LNCAP (cell line): Measurements from ENCODE around the gene PAN2.

ENCODE experiments used
- TF ChIP-seq, protein P1 (sequence below): fragments of 450-650 bp; IDR thresholded peaks from 2 replicates; pipeline ENCODE4 v1.5.1; 2017; ENCODE audit warnings: mild to moderate bottlenecking

Gene PAN2

DNA sequence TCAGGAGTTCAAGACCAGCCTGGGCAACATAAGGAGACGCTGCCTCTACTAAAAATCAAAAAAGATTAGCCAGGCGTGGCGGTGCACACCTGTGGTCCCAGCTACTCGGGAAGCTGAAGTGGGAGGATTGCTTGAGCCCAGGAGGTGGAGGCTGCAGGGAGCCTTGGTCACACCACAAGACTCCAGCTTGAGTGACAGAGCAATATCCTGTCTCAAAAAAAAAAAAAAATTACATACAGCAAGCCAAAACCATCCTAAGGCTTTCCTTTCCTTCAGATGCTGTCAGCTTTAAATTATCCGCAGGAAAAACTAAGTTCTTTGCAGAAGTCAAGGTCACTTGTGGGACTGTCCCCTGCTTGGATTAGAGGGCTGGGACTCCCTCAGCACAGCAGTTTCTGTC is 35.0 kb downstream of the PAN2 start:
- TF ChIP-seq, protein P1, sequence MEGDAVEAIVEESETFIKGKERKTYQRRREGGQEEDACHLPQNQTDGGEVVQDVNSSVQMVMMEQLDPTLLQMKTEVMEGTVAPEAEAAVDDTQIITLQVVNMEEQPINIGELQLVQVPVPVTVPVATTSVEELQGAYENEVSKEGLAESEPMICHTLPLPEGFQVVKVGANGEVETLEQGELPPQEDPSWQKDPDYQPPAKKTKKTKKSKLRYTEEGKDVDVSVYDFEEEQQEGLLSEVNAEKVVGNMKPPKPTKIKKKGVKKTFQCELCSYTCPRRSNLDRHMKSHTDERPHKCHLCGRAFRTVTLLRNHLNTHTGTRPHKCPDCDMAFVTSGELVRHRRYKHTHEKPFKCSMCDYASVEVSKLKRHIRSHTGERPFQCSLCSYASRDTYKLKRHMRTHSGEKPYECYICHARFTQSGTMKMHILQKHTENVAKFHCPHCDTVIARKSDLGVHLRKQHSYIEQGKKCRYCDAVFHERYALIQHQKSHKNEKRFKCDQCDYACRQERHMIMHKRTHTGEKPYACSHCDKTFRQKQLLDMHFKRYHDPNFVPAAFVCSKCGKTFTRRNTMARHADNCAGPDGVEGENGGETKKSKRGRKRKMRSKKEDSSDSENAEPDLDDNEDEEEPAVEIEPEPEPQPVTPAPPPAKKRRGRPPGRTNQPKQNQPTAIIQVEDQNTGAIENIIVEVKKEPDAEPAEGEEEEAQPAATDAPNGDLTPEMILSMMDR, result no peak

DNA sequence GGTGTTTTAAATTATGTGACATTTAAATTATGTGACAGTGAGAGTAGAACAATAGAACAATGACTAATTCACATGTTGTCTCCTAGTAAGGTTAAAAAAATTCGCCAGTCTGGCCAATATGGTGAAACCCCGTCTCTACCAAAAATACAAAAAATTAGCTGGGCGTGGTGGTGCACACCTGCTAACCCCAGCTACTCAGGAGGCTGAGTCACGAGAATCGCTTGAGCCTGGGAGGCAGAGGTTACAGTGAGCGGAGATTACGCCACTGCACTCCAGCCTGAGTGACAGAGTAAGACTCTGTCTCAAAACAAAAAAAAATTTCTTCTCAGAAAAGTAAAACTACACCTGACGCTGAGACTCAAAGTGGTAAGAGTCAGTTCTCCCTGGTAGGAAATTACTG is 36.4 kb downstream of the PAN2 start:
- TF ChIP-seq, protein P1, result no peak

DNA sequence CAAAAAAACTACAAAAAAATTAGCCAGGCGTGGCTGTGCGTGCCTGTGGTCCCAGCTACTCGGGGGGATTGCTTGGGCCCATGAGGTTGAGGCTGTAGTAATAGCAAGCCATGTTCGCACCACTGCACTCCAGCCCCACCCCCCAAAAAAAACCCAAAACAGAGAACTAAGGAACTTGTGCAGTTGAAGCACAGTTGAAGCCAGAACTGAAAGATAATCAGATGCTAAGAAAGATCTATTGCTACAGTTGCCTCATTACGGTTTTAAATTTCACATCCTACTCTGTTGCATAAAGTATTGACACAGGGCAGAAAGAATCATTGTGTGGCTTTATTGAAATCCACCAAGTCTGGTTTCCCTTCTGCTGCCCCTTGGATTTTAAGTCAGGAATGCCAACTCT is 37.5 kb downstream of the PAN2 start:
- TF ChIP-seq, protein P1, result no peak

DNA sequence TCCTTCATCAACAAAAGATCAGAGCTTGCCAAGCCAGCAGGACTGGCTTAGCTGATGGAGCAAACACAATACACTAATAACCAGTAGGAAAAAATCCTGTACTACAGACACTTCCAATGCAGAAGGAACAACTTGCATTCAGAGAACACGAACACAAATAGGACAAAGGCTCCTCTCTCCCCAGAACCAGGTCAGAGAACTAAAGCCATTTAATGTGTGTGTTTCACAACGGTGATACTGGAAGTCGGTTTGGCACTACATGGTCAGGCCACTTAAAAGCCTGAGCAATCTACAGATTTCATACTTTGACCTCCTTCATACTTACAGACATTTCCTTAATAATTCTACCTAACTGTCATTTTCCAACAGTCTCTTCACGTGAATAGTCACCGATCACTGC is 40.0 kb downstream of the PAN2 start:
- TF ChIP-seq, protein P1, result no peak

DNA sequence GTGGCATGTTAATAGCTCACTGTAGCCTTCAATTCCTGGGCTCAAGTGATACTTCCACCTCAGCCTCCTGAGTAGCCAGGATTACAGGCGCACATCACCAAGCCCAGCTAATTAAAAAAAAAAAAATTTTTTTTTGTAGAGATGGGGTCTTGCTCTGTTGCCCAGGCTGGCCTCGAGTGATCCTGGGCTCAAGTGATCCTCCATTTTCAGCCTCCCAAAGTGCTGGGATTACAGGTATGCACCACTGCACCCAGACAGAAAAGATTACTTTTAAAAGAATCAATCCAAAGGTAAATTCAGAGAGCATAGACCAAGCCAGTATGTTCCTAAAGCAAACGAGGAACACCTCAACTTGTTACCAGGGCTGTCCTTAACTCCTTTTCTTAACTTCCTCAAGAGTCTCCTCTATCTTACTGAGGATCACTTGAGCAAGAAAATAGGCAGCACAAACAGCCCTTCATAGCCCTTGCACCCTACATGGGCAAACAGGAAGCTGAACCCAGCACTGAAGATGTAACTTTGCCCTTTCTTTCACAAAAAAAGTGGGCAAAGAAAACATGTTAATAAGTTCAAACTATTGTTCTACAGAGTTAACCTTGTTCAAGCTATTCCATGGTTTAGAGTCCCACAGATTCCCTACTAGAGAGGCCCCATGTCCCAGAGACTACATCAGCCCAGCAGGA is 45.0 kb downstream of the PAN2 start:
- TF ChIP-seq, protein P1, result no peak

DNA sequence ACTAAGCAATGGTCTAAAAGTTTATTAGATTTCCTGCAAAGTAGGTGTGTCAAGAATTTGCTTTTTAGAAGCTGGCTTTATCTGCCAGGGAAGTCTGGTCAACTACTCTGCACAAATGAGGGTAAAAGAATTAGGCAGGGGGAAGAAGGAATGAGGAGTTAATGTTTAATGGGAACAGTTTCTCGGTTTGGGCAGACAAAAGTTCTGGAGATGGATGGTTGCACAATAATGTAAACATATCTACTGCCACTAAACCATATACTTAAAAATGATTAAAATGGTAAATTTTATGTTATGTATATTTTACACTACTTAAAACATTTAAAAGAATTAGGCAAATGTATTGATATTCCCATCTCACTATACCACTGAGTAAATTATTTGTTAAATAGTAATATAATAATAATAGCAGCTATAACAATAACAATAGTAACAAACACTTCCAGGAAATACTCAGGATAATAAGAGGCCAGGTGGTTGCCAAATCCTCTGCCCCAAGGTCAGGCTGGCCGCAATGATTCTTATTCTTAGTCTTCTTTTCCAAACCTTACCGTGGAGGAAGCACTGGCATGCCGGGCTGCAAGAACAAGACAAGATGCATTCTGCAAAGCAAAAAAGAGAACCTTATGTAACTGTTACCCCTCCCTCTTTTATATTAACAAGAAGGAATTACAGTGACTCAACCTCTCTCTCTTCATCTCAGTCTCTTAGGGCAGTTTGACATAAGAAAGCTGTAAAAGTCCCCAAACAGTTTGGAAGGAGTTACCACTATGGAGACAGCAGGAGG is 47.6 kb downstream of the PAN2 start:
- TF ChIP-seq, protein P1, result no peak

DNA sequence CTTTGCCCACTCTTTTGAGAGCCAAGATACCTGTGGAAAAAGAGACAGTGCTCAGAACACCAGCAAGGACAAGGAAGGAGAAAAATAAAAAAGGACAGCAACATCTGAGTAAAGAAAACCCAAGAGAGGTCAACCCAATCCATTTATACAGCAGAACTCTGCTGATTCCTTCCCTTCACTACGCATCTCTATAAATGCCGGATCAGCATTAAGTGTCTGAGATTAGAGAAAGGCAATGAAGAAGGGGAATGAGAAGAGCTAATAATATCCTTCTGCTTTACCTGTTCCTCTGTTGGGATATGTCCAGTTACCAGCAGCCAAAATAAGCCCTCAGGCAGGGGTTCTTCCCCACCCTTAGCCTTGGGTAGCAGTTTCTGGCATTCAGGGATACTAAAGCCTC is 51.2 kb downstream of the PAN2 start:
- TF ChIP-seq, protein P1, result no peak
